Upper lobe of left lung (tissue), 6 donors: Measurements from ENCODE around the gene UBXN2A. TPM values are rescaled to one million over a fixed set of nuclear protein-coding genes. Genes with fewer than 3 reads are reported as not detected.

Experiments used
- ATAC-seq, 2 donors: fragments of 200-7000 bp; cut with Tn5 transposase; one replicate each; pipeline ENCODE4 v1.9.1; 2022; ENCODE audit warnings: mild to moderate bottlenecking in 2 of 2, moderate library complexity in 2 of 2; ENCODE audit not compliant: low FRiP score in 2 of 2
- DNase-seq, 2 donors: peaks; one replicate each; pipeline ENCODE4 v3.0.0-alpha.2; 2019 to 2020
- H3K27ac ChIP-seq, 4 donors: fragments of 200-600 bp; sonication (generic); one replicate each; pipeline ENCODE4 v1.5.1; 2016 to 2019
- H3K27me3 ChIP-seq, 4 donors: fragments of 200-600 bp; sonication (generic); one replicate each; pipeline ENCODE4 v1.5.1; 2017 to 2019
- H3K36me3 ChIP-seq, 4 donors: fragments of 200-600 bp; sonication (generic); one replicate each; pipeline ENCODE4 v1.5.1; 2016 to 2019
- H3K4me1 ChIP-seq, 4 donors: fragments of 200-600 bp; sonication (generic); one replicate each; pipeline ENCODE4 v1.5.1; 2018 to 2019
- H3K4me3 ChIP-seq, 4 donors: fragments of 200-600 bp; sonication (generic); one replicate each; pipeline ENCODE4 v1.5.1; 2017 to 2019; ENCODE audit warnings: mild to moderate bottlenecking in 2 of 4, moderate library complexity in 1 of 4
- H3K9me3 ChIP-seq, 4 donors: fragments of 200-600 bp; sonication (generic); one replicate each; pipeline ENCODE4 v1.5.1; 2018 to 2019
- CTCF ChIP-seq, 6 experiments: fragments of 450-650 bp in 4 of 6; fragments of 200-600 bp in 2 of 6; sonication (generic) in 2 of 6; IDR thresholded peaks; one replicate each; pipeline ENCODE4 v1.5.1; 2016 to 2019; ENCODE audit warnings: antibody characterized with exemption in 6 of 6
- EP300 ChIP-seq, 4 donors: sonication (generic); formaldehyde crosslinking; IDR thresholded peaks; one replicate each; pipeline ENCODE4 v1.5.1; 2017; ENCODE audit warnings: antibody characterized with exemption in 4 of 4, control low read depth in 2 of 4
- POLR2A ChIP-seq, 4 donors: fragments of 450-650 bp; IDR thresholded peaks; one replicate each; pipeline ENCODE4 v1.5.1; 2016 to 2017; ENCODE audit warnings: antibody characterized with exemption in 4 of 4, mild to moderate bottlenecking in 2 of 4
- POLR2AphosphoS5 ChIP-seq, 2 donors: sonication (generic); formaldehyde crosslinking; IDR thresholded peaks; one replicate each; pipeline ENCODE4 v1.5.1; 2017; ENCODE audit warnings: antibody characterized with exemption in 2 of 2
- WGBS, 2 donors: methylation state at CpG; one replicate each; pipeline ENCODE4 v1.1.5; 2017 to 2018; 5-methylcytosine and 5-hydroxymethylcytosine counted together
- total RNA-seq, 6 donors: library from RNA; depleted of rRNA in 4 of 6; stranded (reverse); fragments of >200 nt in 4 of 6; gene quantifications; one replicate each; pipeline versions ENCODE4 v1.1.0 to v1.2.1, GENCODE V29; 2016 to 2021
- donor health status: DM: no; HTN: no; CAD: no; lungs with moderate emphysema.
- donor health status: DM: no; HTN: yes; CAD: no; lungs with severe emphysema.

UBXN2A gene
- total RNA-seq, 6 donors from 2014 or later: 6.3 to 16.8 (median 10.5) TPM

- DNase-seq: no peak
- no peak for ATAC-seq
- TF ChIP-seq POLR2AphosphoS5 (IDR thresholded peaks at IDR 0.05) (no peak), EP300 (IDR thresholded peaks at IDR 0.05) (no peak), POLR2A (IDR thresholded peaks at IDR 0.05) (no peak), CTCF (IDR thresholded peaks at IDR 0.05) (no peak)
- Histone ChIP-seq H3K4me1 (no peaks in the 10 kb centered on the region), H3K27me3 (no peaks in the 10 kb centered on the region), H3K9me3 (no peaks in the 10 kb centered on the region), H3K4me3 (no peak overlapping the region), H3K36me3 (peaks cover 0 to 16% (median 6%) of the 10 kb centered on the region in 4 donors), H3K27ac (no peak overlapping the region)
- WGBS, 2 donors: 97 to 99% methylated on average over 4 of the region's 4 CpGs
Measured at GRCh38 chr2:23967846-23968245, 27.6 kb downstream of the UBXN2A start.

GRCh38 chr2:23976883-23977282 is 36.6 kb downstream of the UBXN2A start:
- no peaks in the 10 kb centered on the region for H3K27me3 ChIP-seq
- WGBS, 2 donors: 90 to 99% methylated on average over 8 of the region's 8 CpGs
- H3K9me3 ChIP-seq: no peaks in the 10 kb centered on the region
- ATAC-seq (no peak), DNase-seq (no peak)
- no peak overlapping the region for H3K4me3 ChIP-seq
- H3K27ac ChIP-seq: no peak overlapping the region
- no peaks in the 10 kb centered on the region for H3K4me1 ChIP-seq
- no peak for TF ChIP-seq EP300 (IDR thresholded peaks at IDR 0.05)
- TF ChIP-seq CTCF (IDR thresholded peaks at IDR 0.05): no peak
- TF ChIP-seq POLR2A (IDR thresholded peaks at IDR 0.05): no peak
- TF ChIP-seq POLR2AphosphoS5 (IDR thresholded peaks at IDR 0.05): no peak
- peaks cover 3 to 52% (median 15%) of the 10 kb centered on the region in 4 donors for H3K36me3 ChIP-seq

GRCh38 chr2:23988371-23988770 is 48.1 kb downstream of the UBXN2A start:
- TF ChIP-seq POLR2AphosphoS5 (IDR thresholded peaks at IDR 0.05) (no peak), EP300 (IDR thresholded peaks at IDR 0.05) (no peak), POLR2A (IDR thresholded peaks at IDR 0.05) (no peak), CTCF (IDR thresholded peaks at IDR 0.05) (peak in 2 of 6 experiments; percentile 25 to 42)
- DNase-seq (no peak), ATAC-seq (no peak)
- 54 to 57% methylated on average over 2 of the region's 2 CpGs for WGBS, 2 donors
- H3K4me3 ChIP-seq: no peak overlapping the region
- H3K27ac ChIP-seq: no peak overlapping the region
- H3K27me3 ChIP-seq: no peaks in the 10 kb centered on the region
- no peaks in the 10 kb centered on the region for H3K9me3 ChIP-seq
- H3K4me1 ChIP-seq: no peaks in the 10 kb centered on the region
- peaks cover 0 to 31% (median 8%) of the 10 kb centered on the region in 4 donors for H3K36me3 ChIP-seq

- no peak for DNase-seq
- WGBS, 2 donors: 47 to 52% methylated on average over 1 of the region's 1 CpG
- no peak for ATAC-seq
- H3K27ac ChIP-seq: no peak overlapping the region
- TF ChIP-seq POLR2AphosphoS5 (IDR thresholded peaks at IDR 0.05) (no peak), CTCF (IDR thresholded peaks at IDR 0.05) (no peak), EP300 (IDR thresholded peaks at IDR 0.05) (no peak), POLR2A (IDR thresholded peaks at IDR 0.05) (no peak)
- peaks cover 0 to 4% (median 0%) of the 10 kb centered on the region in 4 donors for H3K36me3 ChIP-seq
- no peak overlapping the region for H3K4me3 ChIP-seq
- no peaks in the 10 kb centered on the region for H3K9me3 ChIP-seq
- H3K27me3 ChIP-seq: no peaks in the 10 kb centered on the region
- no peaks in the 10 kb centered on the region for H3K4me1 ChIP-seq
Measured at GRCh38 chr2:23992931-23993330, 52.7 kb downstream of the UBXN2A start.

GRCh38 chr2:23993736-23994269 is 53.5 kb downstream of the UBXN2A start:
- Histone ChIP-seq H3K4me3 (no peak overlapping the region), H3K27ac (no peak overlapping the region), H3K27me3 (no peaks in the 10 kb centered on the region), H3K36me3 (peaks cover 0 to 10% (median 0%) of the 10 kb centered on the region in 4 donors), H3K4me1 (no peaks in the 10 kb centered on the region), H3K9me3 (no peaks in the 10 kb centered on the region)
- ATAC-seq (no peak), DNase-seq (no peak)
- WGBS, 2 donors: 95 to 97% methylated on average over 8 of the region's 8 CpGs
- TF ChIP-seq EP300 (IDR thresholded peaks at IDR 0.05) (no peak), CTCF (IDR thresholded peaks at IDR 0.05) (no peak), POLR2A (IDR thresholded peaks at IDR 0.05) (no peak), POLR2AphosphoS5 (IDR thresholded peaks at IDR 0.05) (no peak)
